ENCODE data around the gene CNTN5. TPM values are rescaled to one million over a fixed set of nuclear protein-coding genes. Genes with fewer than 3 reads are reported as not detected.

CNTN5 gene
- total and polyA plus RNA-seq, 2 donors (not counting 1 experiment from before 2014, with no cell fraction given): 0.17 TPM; not detected in 1

DNA sequence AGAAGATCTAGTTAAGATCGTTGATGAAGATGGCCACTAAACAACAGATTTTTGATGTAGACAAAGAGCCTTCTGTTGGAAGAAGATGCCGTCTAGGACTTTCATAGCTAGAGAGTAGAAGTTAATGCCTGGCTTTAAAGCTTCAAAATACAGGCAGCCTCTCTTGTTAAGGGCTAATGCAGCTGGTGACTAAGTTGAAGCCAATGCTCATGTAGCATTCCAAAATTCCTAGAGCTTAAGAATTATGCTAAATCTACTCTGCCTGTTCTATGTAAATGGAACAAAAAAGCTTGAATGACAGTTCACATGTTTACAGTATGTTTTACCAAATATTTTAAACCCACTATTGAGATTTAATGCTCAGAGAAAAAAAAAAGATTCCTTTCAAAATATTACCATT is 492.6 kb downstream of the CNTN5 start:
- H3K9ac ChIP-seq (ENCODE audit: insufficient read depth, low read length): no peak overlapping the region
- H3K9me3 ChIP-seq (ENCODE audit: control insufficient read depth, insufficient read depth, low read depth, low read length): no peaks in the 10 kb centered on the region
- H3K4me2 ChIP-seq (ENCODE audit: extremely low read depth, insufficient read depth, low read length): no peak overlapping the region
- no peaks in the 10 kb centered on the region for H3K79me2 ChIP-seq (ENCODE audit: control insufficient read depth, insufficient read depth, low read length)
- no peak overlapping the region for H2AFZ ChIP-seq (ENCODE audit: low read length)
- TF ChIP-seq EZH2 (IDR thresholded peaks at IDR 0.05; ENCODE audit: low read length, missing control alignments) (no peak), CTCF (conservative IDR thresholded peaks at IDR 0.05 in 1 of 2, IDR thresholded peaks at IDR 0.05 in 1 of 2; ENCODE audit: low read depth in 1 of 2, low read length in 2 of 2) (no peak)
- no peaks in the 10 kb centered on the region for H3K36me3 ChIP-seq (ENCODE audit: control insufficient read depth, insufficient read depth, low read length)
- no peaks in the 10 kb centered on the region for H4K20me1 ChIP-seq (ENCODE audit: control insufficient read depth, extremely low read depth, insufficient read depth, low read length)
- no peaks in the 10 kb centered on the region for H3K4me1 ChIP-seq (ENCODE audit: control insufficient read depth, extremely low read depth, insufficient read depth, low read length)
- H3K27ac ChIP-seq (ENCODE audit: insufficient read depth, low read length): no peak overlapping the region
- peak in 1 of 2 donors; percentile 29 for DNase-seq (ENCODE audit: low read depth in 2 of 2)
- no peaks in the 10 kb centered on the region for H3K27me3 ChIP-seq (ENCODE audit: control insufficient read depth, insufficient read depth, low read length)
- H3K4me3 ChIP-seq (replicated peaks in 1 of 4; ENCODE audit: control extremely low read depth in 1 of 4, insufficient read depth in 1 of 4, low read depth in 3 of 4, low read length in 4 of 4): no peak overlapping the region

GRCh38 chr11:99519095-99519494 is 498.3 kb downstream of the CNTN5 start:
- no peaks in the 10 kb centered on the region for H3K27me3 ChIP-seq (ENCODE audit: control insufficient read depth, insufficient read depth, low read length)
- no peak for DNase-seq (ENCODE audit: low read depth in 2 of 2)
- H3K4me1 ChIP-seq (ENCODE audit: control insufficient read depth, extremely low read depth, insufficient read depth, low read length): peaks cover 2% of the 10 kb centered on the region
- H2AFZ ChIP-seq (ENCODE audit: low read length): no peak overlapping the region
- H4K20me1 ChIP-seq (ENCODE audit: control insufficient read depth, extremely low read depth, insufficient read depth, low read length): no peaks in the 10 kb centered on the region
- no peak overlapping the region for H3K4me3 ChIP-seq (replicated peaks in 1 of 4; ENCODE audit: control extremely low read depth in 1 of 4, insufficient read depth in 1 of 4, low read depth in 3 of 4, low read length in 4 of 4)
- no peaks in the 10 kb centered on the region for H3K36me3 ChIP-seq (ENCODE audit: control insufficient read depth, insufficient read depth, low read length)
- no peak for TF ChIP-seq CTCF (conservative IDR thresholded peaks at IDR 0.05 in 1 of 2, IDR thresholded peaks at IDR 0.05 in 1 of 2; ENCODE audit: low read depth in 1 of 2, low read length in 2 of 2)
- no peak for TF ChIP-seq EZH2 (IDR thresholded peaks at IDR 0.05; ENCODE audit: low read length, missing control alignments)
- H3K9me3 ChIP-seq (ENCODE audit: control insufficient read depth, insufficient read depth, low read depth, low read length): no peaks in the 10 kb centered on the region
- H3K27ac ChIP-seq (ENCODE audit: insufficient read depth, low read length): no peak overlapping the region
- H3K4me2 ChIP-seq (ENCODE audit: extremely low read depth, insufficient read depth, low read length): no peak overlapping the region
- H3K9ac ChIP-seq (ENCODE audit: insufficient read depth, low read length): no peak overlapping the region
- H3K79me2 ChIP-seq (ENCODE audit: control insufficient read depth, insufficient read depth, low read length): no peaks in the 10 kb centered on the region

DNA sequence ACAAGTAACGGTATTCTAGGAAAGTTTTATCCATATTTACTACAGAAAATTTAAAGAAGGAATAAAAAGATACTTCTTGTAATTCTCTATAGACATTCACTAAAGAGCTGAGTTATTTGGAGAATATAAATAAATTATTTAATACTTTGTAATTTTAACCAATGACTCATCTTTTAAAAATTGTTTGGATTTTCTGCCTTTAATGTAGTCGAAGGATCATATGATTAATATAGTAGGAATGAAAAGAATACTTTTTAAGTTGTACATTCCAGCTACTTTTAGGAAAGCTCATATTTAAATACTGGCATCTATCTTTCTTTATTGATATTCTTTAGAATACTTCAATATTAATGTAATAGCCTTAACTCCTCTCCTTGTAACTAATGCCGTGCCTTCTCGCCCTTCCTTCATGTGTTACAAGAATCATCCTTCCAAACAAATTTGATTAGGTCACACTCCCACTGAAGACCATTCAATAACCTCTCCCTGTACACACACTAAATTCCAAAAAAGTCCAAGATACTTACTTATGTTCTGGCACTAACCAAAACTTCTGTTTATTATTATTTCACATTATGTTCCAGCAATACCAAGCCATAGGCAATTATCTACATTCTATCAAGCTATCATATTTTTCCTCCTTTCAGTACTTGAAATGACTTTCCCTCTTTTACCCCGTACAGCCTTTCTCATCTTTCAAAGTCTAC is 501.9 kb downstream of the CNTN5 start:
- Histone ChIP-seq H3K4me2 (ENCODE audit: extremely low read depth, insufficient read depth, low read length) (peak overlapping the region; percentile 51), H4K20me1 (ENCODE audit: control insufficient read depth, extremely low read depth, insufficient read depth, low read length) (no peaks in the 10 kb centered on the region), H2AFZ (ENCODE audit: low read length) (no peak overlapping the region), H3K36me3 (ENCODE audit: control insufficient read depth, insufficient read depth, low read length) (no peaks in the 10 kb centered on the region), H3K27me3 (ENCODE audit: control insufficient read depth, insufficient read depth, low read length) (no peaks in the 10 kb centered on the region), H3K4me3 (replicated peaks in 1 of 4; ENCODE audit: control extremely low read depth in 1 of 4, insufficient read depth in 1 of 4, low read depth in 3 of 4, low read length in 4 of 4) (no peak overlapping the region), H3K9me3 (ENCODE audit: control insufficient read depth, insufficient read depth, low read depth, low read length) (no peaks in the 10 kb centered on the region), H3K79me2 (ENCODE audit: control insufficient read depth, insufficient read depth, low read length) (no peaks in the 10 kb centered on the region), H3K9ac (ENCODE audit: insufficient read depth, low read length) (no peak overlapping the region), H3K4me1 (ENCODE audit: control insufficient read depth, extremely low read depth, insufficient read depth, low read length) (peaks cover 2% of the 10 kb centered on the region), H3K27ac (ENCODE audit: insufficient read depth, low read length) (no peak overlapping the region)
- DNase-seq (ENCODE audit: low read depth in 2 of 2): peak; percentile 24 to 56
- TF ChIP-seq CTCF (conservative IDR thresholded peaks at IDR 0.05 in 1 of 2, IDR thresholded peaks at IDR 0.05 in 1 of 2; ENCODE audit: low read depth in 1 of 2, low read length in 2 of 2): no peak
- no peak for TF ChIP-seq EZH2 (IDR thresholded peaks at IDR 0.05; ENCODE audit: low read length, missing control alignments)
